IPS DF 19.7 (cell line): ENCODE results near the gene TET1.
A peak's percentile ranks its signal among the peaks of the same experiment; 100 is the strongest.
"Not testable (repeated sequence)": the region's sequence is repeated elsewhere in the genome, so short reads cannot be mapped to it uniquely, and the experiment has no call there.

Experiments
- DNase-seq: peaks from one replicate; pipeline ENCODE4 v3.0.0-alpha.2; 2013; ENCODE audit warnings: low read depth, low spot score

Gene TET1

DNA sequence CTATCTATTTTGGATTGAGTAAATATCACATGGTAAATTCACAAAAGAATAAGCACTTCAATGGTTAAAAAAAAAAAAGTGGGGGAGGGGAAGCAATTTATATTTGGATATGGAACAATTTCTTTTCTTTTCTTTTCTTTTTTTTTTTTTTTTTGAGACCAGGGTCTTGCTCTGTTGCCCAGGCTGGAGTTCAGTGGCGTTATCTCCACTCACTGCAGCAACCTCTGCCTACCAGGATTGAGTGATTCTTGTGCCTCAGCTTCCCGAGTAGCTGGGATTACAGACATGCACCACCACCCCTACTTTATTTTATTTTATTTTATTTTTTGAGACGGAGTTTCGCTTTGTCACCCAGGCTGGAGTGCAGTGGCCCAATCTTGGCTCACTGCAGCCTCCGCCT is 148.8 kb downstream of the TET1 start:
- DNase-seq = not testable (repeated sequence)

DNA sequence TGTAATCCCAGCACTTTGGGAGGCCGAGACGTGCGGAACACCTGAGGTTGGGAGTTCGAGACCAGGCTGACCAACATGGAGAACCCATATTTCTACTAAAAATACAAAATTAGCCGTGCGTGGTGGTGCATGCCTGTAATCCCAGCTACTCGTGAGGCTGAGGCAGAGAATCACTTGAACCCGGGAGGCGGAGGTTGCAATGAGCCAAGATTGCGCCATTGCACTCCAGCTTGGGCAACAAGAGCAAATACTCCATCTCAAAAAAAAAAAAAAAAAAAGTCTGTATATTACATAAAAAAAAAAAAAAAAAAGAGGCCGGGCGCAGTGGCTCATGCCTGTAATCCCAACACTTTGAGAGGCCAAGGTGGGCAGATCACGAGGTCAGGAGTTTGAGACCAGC is 152.9 kb downstream of the TET1 start:
- DNase-seq = not testable (repeated sequence)

DNA sequence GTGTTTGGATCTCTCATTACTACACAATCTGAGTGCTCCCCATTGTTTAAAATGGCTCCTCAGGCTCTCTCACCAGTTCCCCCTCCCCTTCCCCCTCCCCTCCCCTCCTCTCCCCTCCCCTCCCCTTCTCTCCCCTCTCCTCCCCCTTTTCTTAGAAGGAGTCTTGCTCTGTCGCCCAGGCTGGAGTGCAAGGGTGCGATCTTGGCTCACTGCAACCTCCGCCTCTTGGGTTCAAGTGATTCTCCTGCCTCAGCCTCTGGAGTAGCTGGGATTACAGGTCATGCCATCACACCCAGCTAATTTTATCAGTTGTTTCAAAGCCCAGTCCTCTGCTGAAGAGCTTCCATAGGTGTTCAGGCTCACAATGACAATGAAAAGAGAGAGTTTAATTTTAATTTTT is 157.3 kb downstream of the TET1 start:
- DNase-seq = no peak

DNA sequence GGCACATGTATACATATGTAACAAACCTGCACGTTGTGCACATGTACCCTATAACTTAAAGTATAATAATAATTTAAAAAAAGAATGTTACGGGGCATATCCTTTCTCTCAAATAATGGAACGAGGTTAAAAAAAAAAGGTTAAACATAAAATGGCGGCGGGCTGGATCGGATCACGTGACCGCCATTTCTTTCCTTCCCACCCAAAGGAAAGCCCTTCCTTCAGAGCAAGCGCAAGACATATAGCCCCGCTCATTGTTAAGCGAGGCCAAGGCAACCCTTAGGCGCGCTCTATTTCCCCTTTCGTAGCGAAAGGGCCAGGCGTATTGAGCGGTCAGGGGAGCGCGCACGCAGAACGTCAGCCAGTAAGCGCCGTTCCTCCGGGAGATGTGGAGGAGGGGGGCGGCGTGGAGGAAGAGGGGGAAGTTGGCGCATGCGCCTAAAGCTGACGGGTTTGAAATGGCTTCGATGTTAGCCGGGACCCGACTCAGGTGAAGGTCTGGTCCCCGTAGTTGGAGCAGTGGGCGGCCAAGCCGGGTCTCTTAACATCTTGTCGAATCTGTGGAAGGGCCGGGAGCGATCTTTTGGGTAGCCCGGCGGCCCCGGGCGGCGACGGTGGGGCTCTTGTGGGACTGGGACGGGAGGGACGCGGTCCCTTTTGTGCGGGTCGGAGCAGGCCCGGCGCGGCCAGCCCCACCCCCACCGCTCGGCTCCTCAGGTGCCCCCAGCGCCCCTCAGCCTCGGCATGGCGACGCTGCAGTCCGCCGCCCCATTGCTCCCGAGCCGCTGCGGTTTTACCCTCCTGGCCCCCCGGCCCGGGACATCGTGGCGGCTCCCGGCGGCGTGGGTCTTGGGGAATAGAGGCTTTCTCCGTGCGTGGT is 160.9 kb downstream of the TET1 start, which contains the start of gene CCAR1:
CCAR1 (plus strand) TSS at position 447 of the 880 bp plus-strand sequence. CDS start 1,266 bp downstream, outside the sequence.
- DNase-seq = peak; percentile 92

DNA sequence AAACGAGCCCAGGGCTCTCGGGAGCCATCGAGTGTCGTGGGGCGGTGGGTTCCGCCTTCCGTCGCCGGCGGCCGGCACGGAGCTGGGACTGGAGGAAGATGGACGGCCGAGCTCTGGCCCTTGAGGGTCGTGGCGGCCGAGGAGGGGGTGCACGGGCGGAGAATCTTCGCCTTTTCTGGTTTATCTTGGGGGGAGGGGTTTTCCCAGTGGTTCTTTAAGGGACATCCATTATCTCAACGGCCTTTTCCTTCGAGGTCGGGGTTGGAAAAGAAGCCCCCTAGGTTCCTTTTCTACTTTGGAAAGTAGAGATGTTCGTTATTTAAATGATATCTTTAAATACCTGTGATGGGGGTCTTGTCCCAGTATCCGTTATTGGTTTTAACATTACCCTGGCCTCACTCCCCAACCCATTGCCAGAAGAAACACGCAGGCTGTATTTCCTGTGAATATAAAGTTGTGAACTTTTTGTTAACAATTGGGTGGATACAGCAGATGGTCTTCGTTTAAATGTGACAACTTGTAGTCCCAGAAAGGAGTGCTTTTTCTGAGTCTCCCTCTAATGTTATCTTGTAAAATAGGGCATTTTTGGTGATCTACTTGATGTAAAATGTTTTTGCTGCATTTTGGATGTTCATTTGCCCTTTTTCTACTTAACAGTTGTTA is 161.7 kb downstream of the TET1 start:
- DNase-seq = no peak

DNA sequence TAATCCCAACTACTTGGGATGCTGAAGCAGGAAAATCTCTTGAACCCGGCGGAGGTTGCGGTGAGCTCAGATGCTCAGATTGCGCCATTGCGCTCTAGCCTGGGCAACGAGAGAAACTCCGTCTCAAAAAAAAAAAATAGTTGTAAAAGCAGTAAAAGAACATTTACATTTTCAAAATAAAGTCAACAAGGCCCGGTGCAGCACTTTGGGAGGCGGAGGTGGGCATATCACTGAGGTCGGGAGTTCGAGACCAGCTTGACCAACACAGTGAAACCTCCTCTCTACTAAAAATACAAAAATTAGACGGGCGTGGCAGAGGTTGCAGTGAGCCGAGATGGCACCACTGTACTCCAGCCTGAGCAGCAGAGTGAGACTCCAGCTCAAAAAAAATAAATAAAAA is 164.9 kb downstream of the TET1 start:
- DNase-seq = no peak

DNA sequence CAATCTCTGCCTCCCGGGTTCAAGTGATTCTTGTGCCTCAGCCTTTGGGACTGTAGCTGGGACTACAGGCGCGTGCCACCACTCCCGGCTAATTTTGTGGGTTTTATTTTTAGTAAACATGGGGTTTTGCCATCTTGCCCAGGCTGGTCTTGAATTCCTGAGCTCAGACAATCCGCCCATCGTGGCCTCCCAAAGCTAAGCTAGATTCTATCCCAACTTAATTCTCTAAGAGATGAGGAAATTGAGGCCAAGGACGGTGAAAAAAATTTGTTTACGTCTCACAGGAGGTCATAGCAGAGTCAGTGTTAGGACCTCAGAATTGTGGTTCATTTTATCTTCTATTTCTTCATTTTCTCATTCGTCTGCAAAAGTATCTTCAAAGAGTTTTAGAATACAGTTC is 167.0 kb downstream of the TET1 start:
- no peak for DNase-seq

DNA sequence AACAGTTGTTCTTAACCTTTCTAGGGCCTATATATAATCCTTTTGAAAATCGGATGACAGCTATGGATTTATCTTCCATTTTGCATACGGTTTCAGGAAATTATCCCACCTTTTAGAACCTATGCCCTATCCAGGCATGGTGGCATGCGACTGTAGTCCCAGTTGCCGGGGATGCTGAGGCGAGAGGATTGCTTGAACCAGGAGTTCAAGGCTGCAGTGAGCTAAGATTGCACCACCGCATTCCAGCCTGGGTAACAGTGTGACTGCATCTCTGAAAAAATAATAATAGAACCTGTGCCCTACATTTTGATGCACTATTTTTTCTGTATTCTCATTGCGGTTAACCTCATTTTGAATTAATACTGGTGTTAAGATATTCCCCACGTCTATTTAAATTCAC is 172.5 kb downstream of the TET1 start:
- no peak for DNase-seq

DNA sequence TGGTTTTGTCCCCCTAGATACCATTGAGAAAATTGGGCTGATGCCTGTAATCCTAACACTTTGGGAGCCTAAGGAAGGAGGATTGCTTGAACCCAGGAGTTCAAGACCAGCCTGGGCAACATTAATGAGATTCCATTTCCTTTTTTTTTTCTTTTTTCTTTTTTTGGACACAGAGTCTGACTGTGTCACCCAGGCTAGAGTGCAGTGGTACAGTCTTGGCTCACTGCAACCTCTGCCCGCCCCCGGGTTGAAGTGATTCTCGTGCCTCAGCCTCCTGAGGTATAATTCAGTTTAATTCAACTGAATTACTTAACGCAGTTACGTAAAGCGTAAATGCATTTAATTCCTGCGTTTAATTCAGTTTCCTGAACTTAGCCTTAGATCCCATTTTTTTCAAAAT is 174.2 kb downstream of the TET1 start:
- no peak for DNase-seq

DNA sequence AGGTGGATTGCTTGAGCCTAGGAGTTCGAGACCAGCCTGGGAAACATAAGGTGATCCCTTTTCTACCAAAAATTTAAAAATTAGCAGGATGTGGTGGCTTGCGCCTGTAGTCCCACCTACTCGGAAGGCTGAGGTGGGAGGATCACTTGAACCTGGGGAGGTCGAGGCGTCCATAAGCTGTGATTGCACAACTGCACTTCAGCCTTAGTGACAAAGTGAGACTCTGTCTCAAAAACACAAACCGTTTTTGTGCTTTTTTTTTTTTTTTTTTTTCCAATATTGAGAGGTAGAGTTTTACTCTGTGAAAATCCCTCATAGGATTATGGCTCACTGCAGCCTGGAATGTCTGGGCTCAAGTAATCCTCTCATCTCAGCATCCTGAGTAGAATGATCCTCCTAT is 175.0 kb downstream of the TET1 start:
- DNase-seq = no peak

DNA sequence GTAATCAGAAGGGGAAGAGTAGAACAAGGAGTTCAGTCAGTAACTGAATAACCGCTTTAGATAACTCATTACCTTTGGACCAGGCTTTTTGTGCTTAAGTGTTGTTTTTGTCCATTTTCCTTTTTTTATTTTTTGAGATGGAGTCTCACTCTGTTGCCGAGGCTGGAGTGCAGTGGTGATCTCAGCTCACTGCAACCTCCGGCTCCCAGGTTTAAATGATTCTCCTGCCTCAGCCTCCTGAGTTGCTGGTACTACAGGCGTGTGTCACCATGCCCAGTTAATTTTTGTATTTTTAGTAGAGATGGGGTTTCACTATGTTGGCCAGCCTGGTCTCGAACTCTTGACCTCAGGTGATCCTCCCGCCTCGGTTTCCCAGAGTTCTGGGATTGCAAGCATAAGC is 175.6 kb downstream of the TET1 start:
- not testable (repeated sequence) for DNase-seq

DNA sequence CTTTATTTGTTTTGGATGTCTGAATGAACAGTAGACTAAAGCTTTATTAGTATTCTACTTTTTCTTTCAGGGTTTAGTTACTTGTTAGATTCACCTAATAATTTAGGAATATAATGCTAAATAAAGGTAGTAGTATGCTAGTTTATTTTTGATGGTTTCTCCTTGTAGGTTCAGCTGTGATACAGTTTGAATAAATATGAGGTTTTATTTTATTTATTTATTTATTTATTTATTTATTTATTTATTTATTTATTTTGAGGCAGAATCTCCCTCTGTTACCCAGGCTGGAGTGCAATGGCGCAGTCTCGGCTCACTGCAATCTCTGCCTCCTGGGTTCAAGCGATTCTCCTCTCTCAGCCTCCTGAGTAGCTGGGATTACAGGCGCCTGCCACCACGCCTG is 180.5 kb downstream of the TET1 start:
- not testable (repeated sequence) for DNase-seq

DNA sequence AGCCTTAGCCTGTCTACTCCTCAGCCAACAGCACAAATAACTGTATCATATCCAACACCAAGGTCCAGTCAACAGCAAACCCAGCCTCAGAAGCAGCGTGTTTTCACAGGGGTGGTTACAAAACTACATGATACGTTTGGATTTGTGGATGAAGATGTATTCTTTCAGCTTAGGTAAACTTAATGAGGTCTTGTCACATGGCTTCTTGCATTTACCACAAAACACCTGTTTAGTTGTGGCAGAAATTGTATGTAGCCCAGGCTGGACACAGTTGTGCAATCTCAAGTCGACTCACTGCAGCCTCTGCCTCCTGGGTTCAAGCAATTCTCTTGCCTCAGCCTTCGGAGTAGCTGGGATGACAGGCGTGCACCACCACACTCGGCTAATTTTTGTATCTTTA is 182.3 kb downstream of the TET1 start:
- DNase-seq = no peak
